K562 (cell line): ENCODE measurements around the gene TMEM39B. TPM values are rescaled to one million over a fixed set of nuclear protein-coding genes. Genes with fewer than 3 reads are reported as not detected.

Experiments
- AFF4 ChIP-seq: sonication (generic); formaldehyde crosslinking; IDR thresholded peaks from 2 replicates; pipeline ENCODE4 v1.8.0; 2023; ENCODE audit warnings: mild to moderate bottlenecking, missing genetic modification reagents
- CSDE1 ChIP-seq, 2 experiments: fragments of 450-650 bp; IDR thresholded peaks; 2 replicates each; pipeline ENCODE4 v1.6.1; 2016; ENCODE audit warnings: mild to moderate bottlenecking in 1 of 2
- ESRRA ChIP-seq: fragments of 450-650 bp; IDR thresholded peaks from 2 replicates; pipeline ENCODE4 v1.6.1; 2014; ENCODE audit warnings: low read depth, mild to moderate bottlenecking, moderate library complexity, borderline replicate concordance
- ETV1 ChIP-seq: fragments of 450-650 bp; conservative IDR thresholded peaks from 2 replicates; pipeline ENCODE4 v1.6.1; 2016; ENCODE audit warnings: missing genetic modification characterization, control low read depth, low read depth, missing compliant biosample characterization
- GABPB2 ChIP-seq: fragments of 250-450 bp; sonication (Bioruptor Pico); conservative IDR thresholded peaks from 2 replicates; pipeline ENCODE4 v1.5.1; 2021; ENCODE audit warnings: mild to moderate bottlenecking
- GATAD2A ChIP-seq: fragments of 450-650 bp; IDR thresholded peaks from 2 replicates; pipeline ENCODE4 v1.6.1; 2017
- MEF2D ChIP-seq: conservative IDR thresholded peaks from 2 replicates; pipeline ENCODE4 v1.6.1; 2016; ENCODE audit warnings: low read depth, missing genetic modification characterization, missing compliant biosample characterization
- MYBL2 ChIP-seq, 2 experiments: fragments of 450-650 bp in 1 of 2; sonication (generic) in 1 of 2; formaldehyde crosslinking in 1 of 2; IDR thresholded peaks; 2 replicates each; pipeline versions ENCODE4 v1.6.1 to v1.8.1; 2017 to 2022; ENCODE audit warnings: borderline replicate concordance in 1 of 2, inconsistent platforms in 1 of 2, low read depth in 1 of 2, mild to moderate bottlenecking in 1 of 2, missing genetic modification reagents in 1 of 2, moderate library complexity in 1 of 2
- RBM22 ChIP-seq: fragments of 200-400 bp; formaldehyde crosslinking; IDR thresholded peaks from 2 replicates; pipeline ENCODE4 v1.6.1; 2018; ENCODE audit warnings: low read length, low read depth; ENCODE audit not compliant: poor library complexity, severe bottlenecking
- RBM39 ChIP-seq: fragments of 200-400 bp; formaldehyde crosslinking; optimal IDR thresholded peaks from 2 replicates; pipeline ENCODE3; 2018; ENCODE audit warnings: low read depth, low read length
- RCOR1 ChIP-seq, 2 experiments: IDR thresholded peaks; 2 replicates each; pipeline ENCODE4 v1.6.1; 2012; ENCODE audit warnings: low read depth in 2 of 2, low read length in 2 of 2, borderline replicate concordance in 1 of 2, improper control_type of control experiment in 1 of 2
- SIN3A ChIP-seq, 2 experiments: fragments of 150-350 bp in 1 of 2; IDR thresholded peaks; 2 replicates each; pipeline ENCODE4 v1.6.1; 2011 to 2016; ENCODE audit warnings: borderline replicate concordance in 2 of 2, low read depth in 2 of 2, low read length in 2 of 2, mild to moderate bottlenecking in 2 of 2, moderate library complexity in 2 of 2; ENCODE audit not compliant: control insufficient read depth in 1 of 2
- TAF9B ChIP-seq: fragments of 450-650 bp; IDR thresholded peaks from 2 replicates; pipeline ENCODE4 v1.6.1; 2018; ENCODE audit warnings: mild to moderate bottlenecking; ENCODE audit not compliant: partially characterized antibody
- ZNF583 ChIP-seq: fragments of 250-450 bp; sonication (Bioruptor Pico); IDR thresholded peaks from 2 replicates; pipeline ENCODE4 v1.4.0; 2020
- polyA plus RNA-seq, 8 experiments: library from polyadenylated mRNA; depleted of rRNA in 4 of 8; stranded (reverse) in 5 of 8; unstranded in 3 of 8; fragments of >200 nt; fragmentation: Nextera tagmentation in 2 of 8; fragmentation: Illumina TruSeq in 1 of 8; extraction: Ambion mirVana in 2 of 8; extraction: Trizol in 1 of 8; gene quantifications; 2 replicates each; pipeline versions ENCODE4 v1.2.1 to v1.2.3, GENCODE V29; 2011 to 2014; ENCODE audit warnings: inconsistent platforms in 1 of 8, missing spikeins in 1 of 8
- total RNA-seq, 7 experiments: library from RNA; depleted of rRNA in 6 of 7; stranded (reverse); fragments of >200 nt in 6 of 7; fragmentation: Illumina TruSeq in 2 of 7; extraction: Trizol in 2 of 7; gene quantifications; 2 replicates each; pipeline versions ENCODE4 v1.2.1 to v1.2.3, GENCODE V29; 2011 to 2021; ENCODE audit warnings: low replicate concordance in 1 of 7
- TF ChIP-seq, protein P1 (sequence below), 2 experiments: fragments of 200-800 bp in 1 of 2; sonication (Bioruptor generic) in 1 of 2; sonication (generic) in 1 of 2; formaldehyde crosslinking in 1 of 2; IDR thresholded peaks in 1 of 2; conservative IDR thresholded peaks in 1 of 2; 2 replicates each; pipeline versions ENCODE4 v1.5.0 to v1.6.1; 2016 to 2020; ENCODE audit warnings: missing compliant biosample characterization in 1 of 2, missing genetic modification characterization in 1 of 2, missing genetic modification reagents in 1 of 2
- TF ChIP-seq, protein P2 (sequence below): IDR thresholded peaks from 2 replicates; pipeline ENCODE4 v1.6.1; 2011; ENCODE audit warnings: borderline replicate concordance, low read depth, mild to moderate bottlenecking, moderate library complexity, low read length; ENCODE audit not compliant: insufficient read depth, poor library complexity, severe bottlenecking
- TF ChIP-seq, protein P3 (sequence below): fragments of 450-650 bp; IDR thresholded peaks from 2 replicates; pipeline ENCODE4 v1.6.1; 2016; ENCODE audit warnings: missing biosample characterization, missing genetic modification characterization

TMEM39B gene
- total and polyA plus RNA-seq, 9 of the 15 experiments (the other 6 are each of a cell fraction or from before 2014, with no cell fraction given) = 0.92 to 28.5 (median 9.7) TPM

DNA sequence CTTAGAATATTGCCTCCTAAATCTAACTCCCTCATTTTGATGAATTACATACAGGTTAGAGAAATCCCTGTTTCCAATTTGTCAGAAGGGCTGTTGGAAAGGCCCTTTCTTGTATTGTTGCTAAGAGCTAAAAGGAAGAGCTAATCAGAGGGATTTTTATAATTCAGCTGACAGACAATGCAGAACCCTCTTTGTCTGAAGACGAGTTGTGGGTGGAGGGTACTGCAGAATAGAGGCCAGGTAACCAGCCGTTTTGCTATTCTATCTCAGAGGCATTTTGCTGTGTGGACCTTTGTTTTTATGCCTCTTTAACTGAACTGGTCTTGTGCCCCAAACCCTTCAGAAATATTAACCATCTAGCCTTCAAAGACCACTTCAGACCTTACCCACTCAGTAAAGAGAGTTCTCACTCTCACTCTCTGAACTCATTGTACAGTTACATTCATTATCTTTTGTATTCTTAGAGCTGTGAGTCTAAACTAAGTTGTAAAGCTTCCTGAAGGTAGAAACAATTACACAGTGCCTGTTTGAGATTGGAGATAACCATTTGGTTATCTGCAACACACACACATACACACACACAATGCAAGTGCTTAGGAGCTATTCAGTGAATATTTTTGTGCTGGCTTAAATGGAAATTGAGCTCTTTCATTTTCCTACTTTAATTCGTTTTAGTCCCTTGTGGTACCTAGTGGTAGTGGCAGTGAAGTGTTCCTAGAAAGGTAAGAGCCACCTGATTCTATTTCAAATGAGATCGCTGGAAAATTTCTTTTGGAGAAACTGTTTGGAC is 54.9 kb downstream of the TMEM39B start (continued):
- no peak for TF ChIP-seq AFF4 (CRISPR knock-in tag)
- TF ChIP-seq RBM39 = no peak
- peak; percentile 59 to 90; a peak in 3 of 4 replicates for TF ChIP-seq RCOR1 (IDR thresholded peaks at IDR 0.05; ENCODE audit: borderline replicate concordance in 1 of 2, low read depth in 2 of 2, low read length in 2 of 2)
- TF ChIP-seq, protein P1, sequence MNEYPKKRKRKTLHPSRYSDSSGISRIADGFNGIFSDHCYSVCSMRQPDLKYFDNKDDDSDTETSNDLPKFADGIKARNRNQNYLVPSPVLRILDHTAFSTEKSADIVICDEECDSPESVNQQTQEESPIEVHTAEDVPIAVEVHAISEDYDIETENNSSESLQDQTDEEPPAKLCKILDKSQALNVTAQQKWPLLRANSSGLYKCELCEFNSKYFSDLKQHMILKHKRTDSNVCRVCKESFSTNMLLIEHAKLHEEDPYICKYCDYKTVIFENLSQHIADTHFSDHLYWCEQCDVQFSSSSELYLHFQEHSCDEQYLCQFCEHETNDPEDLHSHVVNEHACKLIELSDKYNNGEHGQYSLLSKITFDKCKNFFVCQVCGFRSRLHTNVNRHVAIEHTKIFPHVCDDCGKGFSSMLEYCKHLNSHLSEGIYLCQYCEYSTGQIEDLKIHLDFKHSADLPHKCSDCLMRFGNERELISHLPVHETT (CRISPR knock-in tag; conservative IDR thresholded peaks at IDR 0.05 in 1 of 2, IDR thresholded peaks at IDR 0.05 in 1 of 2) = no peak
- no peak for TF ChIP-seq SIN3A (IDR thresholded peaks at IDR 0.05; ENCODE audit: borderline replicate concordance in 2 of 2, control insufficient read depth in 1 of 2, low read depth in 2 of 2, low read length in 2 of 2)
- no peak for TF ChIP-seq ESRRA
- TF ChIP-seq TAF9B = no peak
- no peak for TF ChIP-seq ZNF583
- no peak for TF ChIP-seq MYBL2 (IDR thresholded peaks at IDR 0.05; ENCODE audit: low read depth)
- TF ChIP-seq MYBL2 (CRISPR knock-in tag; IDR thresholded peaks at IDR 0.05; ENCODE audit: borderline replicate concordance) = no peak
- TF ChIP-seq MEF2D (tag) = no peak
- TF ChIP-seq, protein P2, sequence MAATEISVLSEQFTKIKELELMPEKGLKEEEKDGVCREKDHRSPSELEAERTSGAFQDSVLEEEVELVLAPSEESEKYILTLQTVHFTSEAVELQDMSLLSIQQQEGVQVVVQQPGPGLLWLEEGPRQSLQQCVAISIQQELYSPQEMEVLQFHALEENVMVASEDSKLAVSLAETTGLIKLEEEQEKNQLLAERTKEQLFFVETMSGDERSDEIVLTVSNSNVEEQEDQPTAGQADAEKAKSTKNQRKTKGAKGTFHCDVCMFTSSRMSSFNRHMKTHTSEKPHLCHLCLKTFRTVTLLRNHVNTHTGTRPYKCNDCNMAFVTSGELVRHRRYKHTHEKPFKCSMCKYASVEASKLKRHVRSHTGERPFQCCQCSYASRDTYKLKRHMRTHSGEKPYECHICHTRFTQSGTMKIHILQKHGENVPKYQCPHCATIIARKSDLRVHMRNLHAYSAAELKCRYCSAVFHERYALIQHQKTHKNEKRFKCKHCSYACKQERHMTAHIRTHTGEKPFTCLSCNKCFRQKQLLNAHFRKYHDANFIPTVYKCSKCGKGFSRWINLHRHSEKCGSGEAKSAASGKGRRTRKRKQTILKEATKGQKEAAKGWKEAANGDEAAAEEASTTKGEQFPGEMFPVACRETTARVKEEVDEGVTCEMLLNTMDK = no peak
- no peak for TF ChIP-seq CSDE1 (IDR thresholded peaks at IDR 0.05)
- TF ChIP-seq RBM22 = no peak
- no peak for TF ChIP-seq GABPB2 (CRISPR knock-in tag)
- peak; percentile 37; the same call in 1 of the 2 replicates for TF ChIP-seq GATAD2A
- TF ChIP-seq ETV1 (tag) = no peak
- TF ChIP-seq, protein P3, sequence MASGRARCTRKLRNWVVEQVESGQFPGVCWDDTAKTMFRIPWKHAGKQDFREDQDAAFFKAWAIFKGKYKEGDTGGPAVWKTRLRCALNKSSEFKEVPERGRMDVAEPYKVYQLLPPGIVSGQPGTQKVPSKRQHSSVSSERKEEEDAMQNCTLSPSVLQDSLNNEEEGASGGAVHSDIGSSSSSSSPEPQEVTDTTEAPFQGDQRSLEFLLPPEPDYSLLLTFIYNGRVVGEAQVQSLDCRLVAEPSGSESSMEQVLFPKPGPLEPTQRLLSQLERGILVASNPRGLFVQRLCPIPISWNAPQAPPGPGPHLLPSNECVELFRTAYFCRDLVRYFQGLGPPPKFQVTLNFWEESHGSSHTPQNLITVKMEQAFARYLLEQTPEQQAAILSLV (tag) = no peak
